Lower leg skin (tissue), 4 donors: Measurements from ENCODE around the gene DNAL1. TPM values are rescaled to one million over a fixed set of nuclear protein-coding genes. Genes with fewer than 3 reads are reported as not detected.

ENCODE experiments used
- DNase-seq, 2 donors: peaks; one replicate each; pipeline ENCODE4 v3.0.0-alpha.2; 2019; ENCODE audit warnings: low spot score in 2 of 2
- H3K4me3 ChIP-seq: fragments of 200-600 bp; sonication (generic); 2 replicates; pipeline ENCODE4 v1.5.1; 2017; ENCODE audit warnings: mild to moderate bottlenecking, low read depth; ENCODE audit not compliant: poor library complexity, severe bottlenecking
- CTCF ChIP-seq, 3 donors: fragments of 450-650 bp; IDR thresholded peaks; one replicate each; pipeline ENCODE4 v1.5.1; 2016; ENCODE audit warnings: antibody characterized with exemption in 3 of 3, mild to moderate bottlenecking in 3 of 3, moderate library complexity in 2 of 3
- POLR2A ChIP-seq, 2 donors: fragments of 450-650 bp; IDR thresholded peaks; one replicate each; pipeline ENCODE4 v1.6.1; 2016 to 2017; ENCODE audit warnings: antibody characterized with exemption in 2 of 2, mild to moderate bottlenecking in 1 of 2, moderate library complexity in 1 of 2
- WGBS, 2 donors: methylation state at CpG; one replicate each; pipeline ENCODE4 v1.1.5; 2018; 5-methylcytosine and 5-hydroxymethylcytosine counted together
- intact Hi-C: fragments of 100-400 bp; cut with DNase I; formaldehyde crosslinking; loops from one replicate; pipeline ENCODE4 v1.15.0; 2023; ENCODE audit warnings: low total_unique reads
- total RNA-seq, 4 donors: library from RNA; depleted of rRNA; stranded (reverse); fragments of >200 nt; gene quantifications; one replicate each; pipeline ENCODE4 v1.1.0, GENCODE V29; 2016

Gene DNAL1
- total RNA-seq, 4 donors from 2014 or later, result 1.3 to 5.4 (median 3.1) TPM

- H3K4me3 ChIP-seq, result no peak overlapping the region
- no peak for DNase-seq
- WGBS, 2 donors, result 47 to 52% methylated on average over 5 to 6 of the region's 7 CpGs
- no peak for TF ChIP-seq POLR2A (IDR thresholded peaks at IDR 0.05)
- no peak for TF ChIP-seq CTCF (IDR thresholded peaks at IDR 0.05)
- intact Hi-C loops, result no loop called here
Measured at GRCh38 chr14:73745571-73746519, 101.1 kb downstream of the DNAL1 start.

GRCh38 chr14:73746520-73747378 lies 102.0 kb downstream of the DNAL1 start:
- TF ChIP-seq POLR2A (IDR thresholded peaks at IDR 0.05), result no peak
- TF ChIP-seq CTCF (IDR thresholded peaks at IDR 0.05), result no peak
- no peak overlapping the region for H3K4me3 ChIP-seq
- intact Hi-C loops, result no loop called here
- DNase-seq, result no peak
- 29 to 31% methylated on average over 5 to 6 of the region's 6 CpGs for WGBS, 2 donors

GRCh38 chr14:73747379-73748211 lies 102.8 kb downstream of the DNAL1 start:
- TF ChIP-seq CTCF (IDR thresholded peaks at IDR 0.05) (no peak), POLR2A (IDR thresholded peaks at IDR 0.05) (no peak)
- WGBS, 2 donors, result 50 to 57% methylated on average over 9 of the region's 9 CpGs
- DNase-seq, result no peak
- no peak overlapping the region for H3K4me3 ChIP-seq
- intact Hi-C loops, result no loop called here

- DNase-seq, result no peak
- intact Hi-C loops, result no loop called here
- TF ChIP-seq POLR2A (IDR thresholded peaks at IDR 0.05) (no peak), CTCF (IDR thresholded peaks at IDR 0.05) (no peak)
- H3K4me3 ChIP-seq, result no peak overlapping the region
- WGBS, 2 donors, result 47 to 52% methylated on average over 6 of the region's 6 CpGs
Measured at GRCh38 chr14:73748858-73749357, 104.1 kb downstream of the DNAL1 start.
